OCI-LY3 (cell line): Measurements from ENCODE around the gene PLCB2.

Experiments
- EZH2phosphoT487 ChIP-seq: fragments of 200-600 bp; shearing (Covaris generic); IDR thresholded peaks from 2 replicates; pipeline ENCODE4 v1.6.1; 2018; ENCODE audit warnings: antibody characterized with exemption, mixed run types, low read depth
- TF ChIP-seq, protein P1 (sequence below): fragments of 200-600, 300-600 bp; sonication (generic); IDR thresholded peaks from 2 replicates; pipeline ENCODE4 v1.5.1; 2014; ENCODE audit warnings: antibody characterized with exemption, low read length, low read depth

DNA sequence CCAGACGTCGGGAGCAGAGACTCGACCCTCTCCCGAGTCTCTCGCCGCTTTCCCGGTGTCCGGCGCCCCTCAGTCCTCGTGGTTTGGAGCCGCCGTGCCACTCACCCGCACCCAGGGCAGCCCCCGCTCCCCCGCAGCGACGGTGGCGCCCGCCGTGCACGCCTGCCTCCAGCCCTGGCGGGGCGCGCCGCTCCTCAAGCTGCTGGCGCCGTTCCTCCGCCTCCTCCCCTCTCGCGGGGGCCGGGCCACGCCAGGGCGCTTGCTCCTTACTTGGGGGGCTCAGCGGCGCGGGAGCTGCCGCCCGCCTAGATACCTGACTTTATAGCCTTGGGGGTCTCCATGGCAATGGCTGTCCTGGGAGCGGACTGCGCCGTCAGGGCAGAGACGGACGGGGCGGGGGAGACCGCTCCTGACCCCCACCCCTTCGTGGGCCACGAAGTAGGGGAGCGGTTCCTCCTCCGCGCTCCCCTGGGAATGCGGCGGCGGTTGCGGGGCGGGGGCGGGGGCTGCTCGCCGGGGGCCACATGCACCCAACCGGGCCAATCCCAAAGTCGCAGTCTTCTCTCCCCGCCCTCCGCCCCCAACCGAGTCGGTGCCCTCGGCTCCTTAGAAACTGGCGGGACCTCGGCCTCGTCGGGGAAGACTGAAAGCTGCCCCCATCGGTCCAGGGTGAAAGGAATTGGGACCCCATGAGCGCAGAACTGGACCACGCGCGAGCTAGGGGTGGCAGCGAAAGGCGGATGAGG is 24.7 kb downstream of the PLCB2 start, which contains the start of gene ANKRD63:
- TF ChIP-seq, protein P1, sequence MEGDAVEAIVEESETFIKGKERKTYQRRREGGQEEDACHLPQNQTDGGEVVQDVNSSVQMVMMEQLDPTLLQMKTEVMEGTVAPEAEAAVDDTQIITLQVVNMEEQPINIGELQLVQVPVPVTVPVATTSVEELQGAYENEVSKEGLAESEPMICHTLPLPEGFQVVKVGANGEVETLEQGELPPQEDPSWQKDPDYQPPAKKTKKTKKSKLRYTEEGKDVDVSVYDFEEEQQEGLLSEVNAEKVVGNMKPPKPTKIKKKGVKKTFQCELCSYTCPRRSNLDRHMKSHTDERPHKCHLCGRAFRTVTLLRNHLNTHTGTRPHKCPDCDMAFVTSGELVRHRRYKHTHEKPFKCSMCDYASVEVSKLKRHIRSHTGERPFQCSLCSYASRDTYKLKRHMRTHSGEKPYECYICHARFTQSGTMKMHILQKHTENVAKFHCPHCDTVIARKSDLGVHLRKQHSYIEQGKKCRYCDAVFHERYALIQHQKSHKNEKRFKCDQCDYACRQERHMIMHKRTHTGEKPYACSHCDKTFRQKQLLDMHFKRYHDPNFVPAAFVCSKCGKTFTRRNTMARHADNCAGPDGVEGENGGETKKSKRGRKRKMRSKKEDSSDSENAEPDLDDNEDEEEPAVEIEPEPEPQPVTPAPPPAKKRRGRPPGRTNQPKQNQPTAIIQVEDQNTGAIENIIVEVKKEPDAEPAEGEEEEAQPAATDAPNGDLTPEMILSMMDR, result no peak
- no peak for TF ChIP-seq EZH2phosphoT487
